GM21360 (cell line): ENCODE data around the gene CYP46A1.
"Not testable (repeated sequence)": the region's sequence is repeated elsewhere in the genome, so short reads cannot be mapped to it uniquely, and the experiment has no call there.

ENCODE experiments used
- ATAC-seq: cut with Tn5 transposase; IDR thresholded peaks from one replicate; pipeline ENCODE4 v1.9.1; 2021; ENCODE audit warnings: mild to moderate bottlenecking, moderate library complexity; ENCODE audit not compliant: unreplicated experiment

The CYP46A1 gene

GRCh38 chr14:99683619-99684409 is at the start of gene CYP46A1:
Gene CYP46A1 (plus strand): TSS chr14:99684298. CDS start chr14:99684418, 120 bp downstream.
- peak; percentile 89 for ATAC-seq

- ATAC-seq: no peak
Observed at GRCh38 chr14:99634443-99634842, 49.7 kb upstream of the CYP46A1 start.

- no peak for ATAC-seq
Observed at GRCh38 chr14:99635116-99635515, 49.0 kb upstream of the CYP46A1 start.

GRCh38 chr14:99636487-99636886 is 47.6 kb upstream of the CYP46A1 start:
- no peak for ATAC-seq

- no peak for ATAC-seq
Observed at GRCh38 chr14:99637624-99638023, 46.5 kb upstream of the CYP46A1 start.

GRCh38 chr14:99642771-99643170 is 41.3 kb upstream of the CYP46A1 start:
- ATAC-seq: not testable (repeated sequence)

- no peak for ATAC-seq
Observed at GRCh38 chr14:99643343-99643742, 40.8 kb upstream of the CYP46A1 start.

GRCh38 chr14:99644035-99644587 is 40.0 kb upstream of the CYP46A1 start:
- ATAC-seq: no peak

- no peak for ATAC-seq
Observed at GRCh38 chr14:99644723-99645544, 39.2 kb upstream of the CYP46A1 start, which contains the start of gene HHIPL1. Gene HHIPL1 (plus strand): TSS chr14:99645129. CDS start chr14:99645208, 79 bp downstream.

GRCh38 chr14:99645545-99646505 is 38.3 kb upstream of the CYP46A1 start:
- no peak for ATAC-seq

GRCh38 chr14:99647411-99647810 is 36.7 kb upstream of the CYP46A1 start:
- no peak for ATAC-seq

- no peak for ATAC-seq
Observed at GRCh38 chr14:99648027-99648784, 35.9 kb upstream of the CYP46A1 start.

- ATAC-seq: no peak
Observed at GRCh38 chr14:99649219-99649618, 34.9 kb upstream of the CYP46A1 start.

- no peak for ATAC-seq
Observed at GRCh38 chr14:99649643-99650042, 34.5 kb upstream of the CYP46A1 start.

- ATAC-seq: no peak
Observed at GRCh38 chr14:99650189-99650588, 33.9 kb upstream of the CYP46A1 start.

GRCh38 chr14:99651953-99652746 is 31.9 kb upstream of the CYP46A1 start:
- ATAC-seq: no peak

- ATAC-seq: no peak
Observed at GRCh38 chr14:99654235-99654985, 29.7 kb upstream of the CYP46A1 start.

- no peak for ATAC-seq
Observed at GRCh38 chr14:99655521-99655920, 28.6 kb upstream of the CYP46A1 start.
